ENCODE measurements around the gene KLF16.

KLF16 gene

GRCh38 chr19:1854039-1854541 is 9.3 kb downstream of the KLF16 start:
- no peak for DNase-seq

- DNase-seq, result peak; percentile 48
These were observed 9.9 kb downstream of the KLF16 start for GRCh38 chr19:1853295-1854038.

GRCh38 chr19:1852581-1853128 is 10.7 kb downstream of the KLF16 start:
- DNase-seq, result no peak

- peak; percentile 65 for DNase-seq
These were observed 11.5 kb downstream of the KLF16 start for GRCh38 chr19:1851654-1852580.

- DNase-seq, result no peak
These were observed 12.3 kb downstream of the KLF16 start for GRCh38 chr19:1850809-1851653.

GRCh38 chr19:1849886-1850398 is 13.4 kb downstream of the KLF16 start:
- DNase-seq, result no peak

- no peak for DNase-seq
These were observed 14.3 kb downstream of the KLF16 start for GRCh38 chr19:1849132-1849474.

- peak; percentile 85 for DNase-seq
These were observed 14.8 kb downstream of the KLF16 start, which contains the start of gene REXO1 for GRCh38 chr19:1848399-1849131. TSS of gene REXO1 (minus strand) at chr19:1848483. CDS start at chr19:1848358, 125 bp downstream.

- DNase-seq, result peak; percentile 25
These were observed 15.5 kb downstream of the KLF16 start for GRCh38 chr19:1847684-1848398.

GRCh38 chr19:1847348-1847683 is 16.1 kb downstream of the KLF16 start:
- DNase-seq, result no peak

GRCh38 chr19:1846517-1847204 is 16.7 kb downstream of the KLF16 start:
- DNase-seq, result no peak

- no peak for DNase-seq
These were observed 17.7 kb downstream of the KLF16 start for GRCh38 chr19:1845642-1846041.

- no peak for DNase-seq
These were observed 18.3 kb downstream of the KLF16 start for GRCh38 chr19:1845125-1845515.

GRCh38 chr19:1844513-1845124 is 18.8 kb downstream of the KLF16 start:
- DNase-seq, result no peak

GRCh38 chr19:1843646-1844394 is 19.6 kb downstream of the KLF16 start:
- no peak for DNase-seq

GRCh38 chr19:1843116-1843515 is 20.3 kb downstream of the KLF16 start:
- no peak for DNase-seq

GRCh38 chr19:1841209-1841924 is 22.0 kb downstream of the KLF16 start:
- DNase-seq, result no peak

GRCh38 chr19:1840541-1841115 is 22.8 kb downstream of the KLF16 start:
- no peak for DNase-seq

Data from NCI-H146 (cell line).